Hematopoietic multipotent progenitor cell treated with erythropoietin and hydrocortisone succinate and interleukin-3 and kit ligand, for 8 days (in vitro differentiated cells): ENCODE measurements around the gene OR4K14.
"Not testable (repeated sequence)": the region's sequence is repeated elsewhere in the genome, so short reads cannot be mapped to it uniquely, and the experiment has no call there.

Experiments used
- DNase-seq: peaks from one replicate; pipeline ENCODE4 v3.0.0-alpha.2; 2015

The OR4K14 gene, protein sequence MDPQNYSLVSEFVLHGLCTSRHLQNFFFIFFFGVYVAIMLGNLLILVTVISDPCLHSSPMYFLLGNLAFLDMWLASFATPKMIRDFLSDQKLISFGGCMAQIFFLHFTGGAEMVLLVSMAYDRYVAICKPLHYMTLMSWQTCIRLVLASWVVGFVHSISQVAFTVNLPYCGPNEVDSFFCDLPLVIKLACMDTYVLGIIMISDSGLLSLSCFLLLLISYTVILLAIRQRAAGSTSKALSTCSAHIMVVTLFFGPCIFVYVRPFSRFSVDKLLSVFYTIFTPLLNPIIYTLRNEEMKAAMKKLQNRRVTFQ

GRCh38 chr14:20019257-20019865, at the start of gene OR4K14:
Gene OR4K14, minus strand, starts transcription at chr14:20019307. Its CDS starts 4,114 bp downstream, at chr14:20015193.
- no peak for DNase-seq

- DNase-seq = no peak
Observed at GRCh38 chr14:20059745-20060144, 40.6 kb upstream of the OR4K14 start, which contains the start of gene OR4L1. Gene OR4L1, plus strand, starts transcription at chr14:20060045. Its CDS starts 0 bp downstream, at chr14:20060045.

DNA sequence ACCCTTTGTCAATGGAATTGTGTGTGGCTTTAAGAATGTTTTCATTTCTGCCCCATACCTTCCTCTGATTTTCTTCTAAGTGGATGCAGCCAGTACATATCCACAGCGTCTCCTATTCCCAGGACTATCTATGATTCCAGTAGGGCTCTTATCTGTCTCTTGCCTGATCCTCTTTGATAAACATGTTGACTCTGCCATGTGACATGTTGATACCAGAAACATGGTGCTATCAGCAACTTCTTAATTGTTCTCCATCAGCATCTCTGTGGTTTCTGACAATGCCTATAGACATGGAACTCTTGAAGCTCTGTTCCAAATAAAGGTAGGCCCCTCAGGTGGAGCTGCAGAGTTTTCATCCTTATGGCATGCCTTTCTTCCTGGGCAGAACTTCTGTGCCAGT, 29.1 kb upstream of the OR4K14 start:
- no peak for DNase-seq

DNA sequence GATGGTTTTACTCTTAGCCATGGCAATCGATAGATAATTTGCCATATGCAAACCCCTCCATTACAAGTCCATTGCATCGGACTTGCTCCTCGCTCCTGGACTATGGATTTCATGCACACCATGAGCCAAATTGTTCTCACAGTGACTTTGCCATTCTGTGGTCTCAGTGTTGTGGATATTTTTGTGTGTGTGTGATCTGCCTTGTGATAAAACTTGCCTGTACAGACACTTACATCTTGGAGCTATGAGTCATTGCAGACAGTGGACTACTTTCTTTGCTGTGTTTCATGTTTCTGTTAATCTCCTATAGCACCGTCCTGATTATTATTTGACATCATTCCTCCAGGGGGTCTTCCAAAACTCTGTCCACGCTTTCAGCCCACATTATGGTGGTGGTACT, 25.1 kb upstream of the OR4K14 start:
- DNase-seq = no peak

GRCh38 chr14:20035938-20036337, 16.8 kb upstream of the OR4K14 start, which contains the start of gene OR4K13:
Gene OR4K13, minus strand, starts transcription at chr14:20036038. Its CDS starts 1,280 bp downstream, at chr14:20034758.
- no peak for DNase-seq

- no peak for DNase-seq
Observed at GRCh38 chr14:20035449-20035848, 16.3 kb upstream of the OR4K14 start.

- DNase-seq = no peak
Observed at GRCh38 chr14:20031058-20031457, 12.0 kb upstream of the OR4K14 start.

DNA sequence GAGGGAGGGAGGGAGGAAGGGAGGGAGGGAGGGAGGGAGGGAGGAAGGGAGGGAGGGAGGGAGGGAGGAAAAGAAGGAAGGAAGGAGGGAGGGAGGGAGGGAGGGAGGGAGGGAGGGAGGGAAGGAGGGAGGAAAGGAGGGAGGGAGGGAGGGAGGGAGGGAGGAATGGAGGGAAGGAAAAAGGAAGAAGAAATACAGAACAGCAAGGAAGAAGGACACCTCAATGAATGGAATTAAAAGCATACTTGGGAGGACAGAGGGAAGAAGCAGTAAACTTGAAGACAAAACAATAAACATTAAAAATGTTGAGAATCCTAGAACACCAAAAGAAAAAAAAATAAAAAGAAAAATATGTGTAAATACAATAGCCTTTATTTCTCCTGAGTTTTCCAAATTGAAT, 11.0 kb downstream of the OR4K14 start:
- no peak for DNase-seq

GRCh38 chr14:20002319-20002718, 16.8 kb downstream of the OR4K14 start:
- DNase-seq = no peak

- no peak for DNase-seq
Observed at GRCh38 chr14:20001863-20002262, 17.2 kb downstream of the OR4K14 start, which contains the start of gene OR4Q2. Gene OR4Q2, plus strand, starts transcription at chr14:20002163.

- no peak for DNase-seq
Observed at GRCh38 chr14:19993438-19993837, 25.7 kb downstream of the OR4K14 start.

DNA sequence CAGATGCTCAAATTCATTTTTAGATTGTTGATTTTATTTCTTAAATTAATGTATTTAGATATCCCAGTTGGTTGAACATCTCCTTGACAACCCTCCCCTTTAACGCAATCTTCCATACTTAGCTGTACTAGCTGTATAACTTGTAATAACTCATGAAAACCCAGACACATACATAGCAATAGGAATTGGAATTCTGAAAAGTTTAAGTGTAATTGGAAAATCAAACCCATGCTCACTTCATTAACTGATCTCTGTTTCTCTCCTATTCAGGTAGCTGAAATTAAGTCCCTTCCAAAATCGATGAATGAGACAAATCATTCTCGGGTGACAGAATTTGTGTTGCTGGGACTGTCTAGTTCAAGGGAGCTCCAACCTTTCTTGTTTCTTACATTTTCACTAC, 43.8 kb downstream of the OR4K14 start, which contains the start of gene OR4K15:
Gene OR4K15, plus strand, starts transcription at position 301 of the 400 bp plus-strand sequence. Its CDS starts 0 bp downstream, at position 301.
- no peak for DNase-seq

- no peak for DNase-seq
Observed at GRCh38 chr14:19974844-19975243, 44.3 kb downstream of the OR4K14 start.

DNA sequence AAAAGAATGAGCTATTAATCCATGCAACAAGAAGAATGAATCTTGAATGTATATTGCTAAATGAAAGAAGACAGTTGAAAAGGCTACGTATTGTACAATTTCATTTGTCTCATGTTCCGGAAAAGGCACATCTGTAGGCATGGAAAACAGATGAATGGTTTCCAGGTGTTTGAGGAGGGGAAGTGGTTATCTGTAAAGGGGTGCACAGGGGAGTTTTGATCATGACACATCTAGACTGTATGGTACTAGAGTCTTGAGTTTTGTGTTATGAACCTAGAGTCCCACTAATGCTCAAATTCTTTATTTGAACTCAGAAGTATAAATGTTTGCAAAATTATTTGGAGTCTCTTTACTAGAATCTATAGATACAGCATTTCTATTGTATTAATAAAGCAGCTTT, 49.4 kb downstream of the OR4K14 start:
- DNase-seq = not testable (repeated sequence)
